Activated CD4-positive, alpha-beta T cell treated with anti-CD3 and anti-CD28 coated beads for 36 hours (primary cell): ENCODE results near the gene MN1. TPM values are rescaled to one million over a fixed set of nuclear protein-coding genes. Genes with fewer than 3 reads are reported as not detected.

Experiments
- ATAC-seq: fragments of 200-7000 bp; cut with Tn5 transposase; one replicate; pipeline ENCODE4 v1.10.0; 2021; ENCODE audit warnings: mild to moderate bottlenecking, moderate library complexity
- CTCF ChIA-PET: fragments of 350-600 bp; sonication (Branson Sonifier 250); formaldehyde crosslinking; loops from one replicate; lab custom pipeline; 2021; ENCODE audit warnings: antibody characterized with exemption; lab: Charles Lee
- POLR2A ChIA-PET: fragments of 350-600 bp; sonication (Branson Sonifier 250); formaldehyde crosslinking; loops from one replicate; lab custom pipeline; 2021; ENCODE audit warnings: antibody characterized with exemption, inconsistent platforms; lab: Charles Lee
- DNase-seq: peaks from one replicate; pipeline ENCODE4 v3.0.0-alpha.2; 2020
- H3K27ac Mint-ChIP-seq: one replicate; pipeline ENCODE4 v1.8.0; 2021; ENCODE audit warnings: mixed read lengths
- H3K27me3 Mint-ChIP-seq: one replicate; pipeline ENCODE4 v1.8.0; 2021; ENCODE audit warnings: mixed read lengths
- H3K36me3 Mint-ChIP-seq: one replicate; pipeline ENCODE4 v1.8.0; 2021; ENCODE audit warnings: low read depth, mixed read lengths
- H3K4me1 Mint-ChIP-seq: one replicate; pipeline ENCODE4 v1.8.0; 2021; ENCODE audit warnings: mixed read lengths
- H3K4me3 Mint-ChIP-seq: one replicate; pipeline ENCODE4 v1.8.0; 2021; ENCODE audit warnings: mild to moderate bottlenecking, moderate library complexity, mixed read lengths
- H3K9me3 Mint-ChIP-seq: one replicate; pipeline ENCODE4 v1.8.0; 2021; ENCODE audit warnings: low read depth, mixed read lengths
- intact Hi-C, 2 experiments: fragments of 100-400 bp; cut with DNase I in 1 of 2; cut with micrococcal nuclease in 1 of 2; formaldehyde crosslinking; loops; one replicate each; pipeline versions ENCODE4 v1.14.2 to v1.15.1; 2022 to 2024; cut with DNase I, micrococcal nuclease
- total RNA-seq, 2 experiments: library from RNA; stranded (reverse); gene quantifications; one replicate each; pipeline ENCODE4 v1.2.3, GENCODE V29; 2021

The MN1 gene
- total RNA-seq, 2 experiments from 2014 or later, result 0.05 to 0.12 TPM

DNA sequence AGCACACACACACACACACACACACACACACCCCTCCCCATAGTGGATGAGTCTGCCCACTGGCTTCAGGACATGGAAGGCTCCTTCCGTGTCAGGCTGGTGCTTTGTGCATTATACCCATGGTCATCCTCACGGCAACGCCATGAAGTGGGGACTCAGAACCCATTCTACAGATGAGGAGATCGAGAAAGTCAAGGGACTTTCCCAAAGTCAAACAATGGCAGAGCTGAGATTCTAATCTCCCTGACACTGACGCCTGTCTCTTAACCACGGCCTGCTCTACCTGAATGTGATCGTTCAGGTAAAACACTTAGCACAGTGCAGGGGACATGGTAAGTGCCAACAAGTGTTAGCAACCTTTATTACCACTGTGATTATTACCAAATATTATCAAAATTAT, 4.3 kb upstream of the MN1 start:
- Mint-ChIP-seq H3K9me3 (no peaks in the 10 kb centered on the region), H3K27ac (no peak overlapping the region), H3K36me3 (no peaks in the 10 kb centered on the region), H3K4me3 (no peak overlapping the region), H3K4me1 (peaks cover 8% of the 10 kb centered on the region), H3K27me3 (peaks cover 30% of the 10 kb centered on the region)
- DNase-seq (no peak), ATAC-seq (no peak)
- CTCF ChIA-PET, result no interaction called here
- intact Hi-C loops, result loop anchor here (2.0 to 10.0 kb wide), 2 partner anchors 1127 to 1131 kb away; no protein-coding TSS in a partner anchor
- POLR2A ChIA-PET, result no interaction called here

DNA sequence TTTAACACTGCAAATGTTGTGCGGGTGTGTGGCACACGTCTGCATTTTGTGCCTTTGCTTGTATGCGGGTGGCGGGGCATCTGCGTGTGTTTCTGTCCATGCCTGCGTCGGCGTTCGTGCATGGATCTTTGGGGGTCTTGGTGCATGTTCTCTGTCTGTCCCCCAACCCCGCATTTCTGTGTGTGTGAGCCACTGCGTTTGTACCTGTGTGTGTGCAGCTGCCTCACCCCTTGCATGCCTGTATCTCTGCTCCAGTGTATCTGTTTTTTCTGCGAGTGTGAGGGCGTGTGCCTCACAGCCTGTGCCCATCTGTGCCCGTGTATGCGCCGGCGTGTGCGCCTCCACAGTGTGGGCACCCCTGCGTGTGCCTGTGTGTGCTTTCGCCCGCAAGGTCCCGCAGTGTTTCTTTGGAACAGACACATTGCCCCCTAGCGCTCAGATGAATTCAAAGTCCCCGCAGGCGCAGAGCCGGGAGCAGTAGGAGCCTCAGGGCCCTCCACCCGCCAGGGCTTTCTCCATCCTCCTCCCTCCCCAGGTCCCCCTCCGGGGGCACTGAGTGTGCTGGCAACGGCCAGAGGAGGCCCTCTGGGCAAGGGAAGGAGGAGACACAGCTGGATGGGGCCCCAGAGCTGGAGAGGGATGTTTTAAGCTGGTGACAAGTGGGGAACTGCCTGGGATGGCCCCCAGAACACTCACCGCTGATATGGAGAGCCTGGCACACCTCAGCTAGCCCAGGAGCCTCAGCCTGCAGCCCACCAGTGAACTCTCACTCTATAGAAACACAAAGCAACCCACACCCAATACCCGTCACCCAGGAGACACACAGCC, 3.1 kb upstream of the MN1 start:
- intact Hi-C loops, result loop anchor here (1.0 to 10.0 kb wide), 7 partner anchors 203 to 1130 kb away; no protein-coding TSS in a partner anchor
- Mint-ChIP-seq H3K4me1 (peaks cover 8% of the 10 kb centered on the region), H3K9me3 (no peaks in the 10 kb centered on the region), H3K4me3 (no peak overlapping the region), H3K27me3 (peaks cover 30% of the 10 kb centered on the region), H3K27ac (no peak overlapping the region), H3K36me3 (no peaks in the 10 kb centered on the region)
- peak; percentile 75 for DNase-seq
- peak; percentile 62 for ATAC-seq
- ChIA-PET POLR2A (interaction anchor here (0.6 kb wide), 1 partner anchor 44 kb away, joined by 6 read pairs; no protein-coding TSS in a partner anchor), CTCF (interaction anchor here (0.6 kb wide), 1 partner anchor 1385 kb away, joined by 3 read pairs; no protein-coding TSS in a partner anchor)

DNA sequence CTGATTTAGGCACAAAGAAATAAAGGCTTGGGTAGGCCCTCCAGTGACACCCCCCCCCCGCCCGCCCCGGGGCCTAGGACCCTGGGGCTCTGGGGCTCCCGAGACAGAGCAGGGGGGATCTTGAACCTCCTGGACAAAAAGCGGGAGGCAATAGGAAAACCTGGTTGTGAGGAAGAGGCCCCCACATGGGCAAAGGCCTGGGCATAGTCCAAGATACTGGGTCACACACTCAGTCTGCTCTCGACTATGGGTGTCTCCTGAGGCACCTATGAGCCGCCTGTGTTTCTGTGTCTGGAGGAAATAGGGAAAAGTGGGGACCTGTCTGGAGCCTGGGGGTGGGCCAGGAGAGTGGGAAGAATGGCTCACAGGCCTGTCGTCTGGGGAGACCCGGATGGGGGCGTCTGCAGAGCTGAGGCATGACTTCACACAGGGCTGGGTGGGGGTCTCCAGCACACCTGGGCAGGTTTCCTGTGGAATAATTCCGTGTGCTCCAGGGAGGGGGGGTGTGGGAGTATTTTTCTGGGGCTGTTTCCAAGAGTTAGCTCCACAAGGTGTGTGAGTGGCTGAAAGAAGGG, 2.4 kb upstream of the MN1 start:
- intact Hi-C loops, result loop anchor here (1.0 to 10.0 kb wide), 8 partner anchors 203 to 1129 kb away; no protein-coding TSS in a partner anchor
- H3K27me3 Mint-ChIP-seq, result peaks cover 28% of the 10 kb centered on the region
- H3K27ac Mint-ChIP-seq, result no peak overlapping the region
- H3K4me1 Mint-ChIP-seq, result peaks cover 8% of the 10 kb centered on the region
- POLR2A ChIA-PET, result interaction anchor here (0.6 kb wide), 1 partner anchor 44 kb away, joined by 6 read pairs; no protein-coding TSS in a partner anchor
- H3K9me3 Mint-ChIP-seq, result no peaks in the 10 kb centered on the region
- CTCF ChIA-PET, result no interaction called here
- H3K36me3 Mint-ChIP-seq, result no peaks in the 10 kb centered on the region
- DNase-seq (no peak), ATAC-seq (no peak)
- no peak overlapping the region for H3K4me3 Mint-ChIP-seq

DNA sequence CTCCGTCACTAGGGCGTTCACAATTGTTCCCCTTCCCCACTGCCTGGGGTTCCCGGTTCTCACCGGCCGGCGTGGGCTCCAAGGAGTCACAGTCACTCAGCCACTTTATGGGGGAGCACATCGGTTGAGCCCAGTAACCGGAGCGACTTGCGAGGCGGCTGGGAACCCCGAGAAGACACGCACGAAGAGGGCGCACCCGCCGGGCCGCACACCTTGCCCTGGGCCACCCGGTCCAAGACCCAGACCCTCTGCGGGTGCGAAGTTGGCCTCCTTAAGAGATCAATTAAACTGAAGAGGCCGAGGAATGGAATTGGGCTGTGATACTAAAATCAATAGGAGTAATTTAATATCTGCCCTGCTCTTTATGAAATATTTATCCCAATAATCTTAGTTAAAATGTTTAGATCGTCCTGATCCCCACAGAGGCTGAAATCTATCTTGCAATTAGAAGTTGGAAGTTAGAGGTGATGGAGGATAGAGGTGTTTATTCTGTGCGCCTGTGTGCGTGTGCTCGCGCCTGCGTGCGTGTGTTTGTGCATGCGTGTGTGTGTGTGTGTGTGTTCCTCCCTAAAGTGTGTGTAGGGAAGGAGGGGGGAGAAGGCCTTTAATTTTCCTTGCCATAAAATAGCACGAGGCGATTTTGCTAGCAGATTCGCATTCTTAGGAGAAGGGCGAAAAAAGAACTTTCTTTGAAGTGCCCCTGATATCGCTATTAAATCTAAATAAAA, 954 bp upstream of the MN1 start:
- peaks cover 8% of the 10 kb centered on the region for H3K4me1 Mint-ChIP-seq
- no peak for DNase-seq
- peaks cover 25% of the 10 kb centered on the region for H3K27me3 Mint-ChIP-seq
- no peaks in the 10 kb centered on the region for H3K9me3 Mint-ChIP-seq
- peak; percentile 24 for ATAC-seq
- H3K27ac Mint-ChIP-seq, result no peak overlapping the region
- POLR2A ChIA-PET, result no interaction called here
- CTCF ChIA-PET, result interaction anchor here (1.6 kb wide), 1 partner anchor 1123 kb away, joined by 4 read pairs; no protein-coding TSS in a partner anchor
- H3K36me3 Mint-ChIP-seq, result no peaks in the 10 kb centered on the region
- peak overlapping the region; percentile 72 for H3K4me3 Mint-ChIP-seq
- intact Hi-C loops, result loop anchor here (2.0 to 10.0 kb wide), 6 partner anchors 205 to 1128 kb away; no protein-coding TSS in a partner anchor

DNA sequence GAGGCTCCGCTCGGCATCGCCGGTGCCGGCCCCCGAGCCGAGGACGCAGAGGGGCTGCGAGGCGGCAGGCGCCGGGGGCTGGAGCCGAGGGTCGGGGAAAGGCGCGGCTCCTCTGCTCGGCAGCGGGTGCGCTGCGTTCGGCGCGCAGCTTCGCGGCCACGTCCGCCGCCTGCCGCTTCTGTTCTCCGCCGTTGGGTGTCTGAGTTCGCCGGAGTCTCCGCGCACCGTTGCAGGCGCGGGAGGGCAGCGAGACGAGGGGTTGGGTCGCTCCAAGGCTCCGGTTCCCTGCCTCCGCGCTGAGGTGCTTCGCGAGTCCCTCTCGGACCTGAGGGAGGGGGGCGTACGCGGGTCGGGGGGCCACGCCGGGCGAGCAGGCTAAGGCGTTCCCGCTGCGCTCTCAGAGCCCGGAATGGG, 347 bp downstream of the MN1 start:
- H3K4me1 Mint-ChIP-seq, result peaks cover 8% of the 10 kb centered on the region
- intact Hi-C loops, result loop anchor here (5.0 to 10.0 kb wide), 5 partner anchors 206 to 1126 kb away; no protein-coding TSS in a partner anchor
- DNase-seq (peak; percentile 56), ATAC-seq (peak; percentile 37)
- no peaks in the 10 kb centered on the region for H3K36me3 Mint-ChIP-seq
- H3K27ac Mint-ChIP-seq, result no peak overlapping the region
- H3K4me3 Mint-ChIP-seq, result peak overlapping the region; percentile 72
- no peaks in the 10 kb centered on the region for H3K9me3 Mint-ChIP-seq
- H3K27me3 Mint-ChIP-seq, result peaks cover 23% of the 10 kb centered on the region
- POLR2A ChIA-PET, result interaction anchor here (0.5 kb wide), 1 partner anchor 864 kb away, joined by 3 read pairs; no protein-coding TSS in a partner anchor
- CTCF ChIA-PET, result interaction anchor here (1.6 kb wide), 1 partner anchor 1122 kb away, joined by 4 read pairs; no protein-coding TSS in a partner anchor

DNA sequence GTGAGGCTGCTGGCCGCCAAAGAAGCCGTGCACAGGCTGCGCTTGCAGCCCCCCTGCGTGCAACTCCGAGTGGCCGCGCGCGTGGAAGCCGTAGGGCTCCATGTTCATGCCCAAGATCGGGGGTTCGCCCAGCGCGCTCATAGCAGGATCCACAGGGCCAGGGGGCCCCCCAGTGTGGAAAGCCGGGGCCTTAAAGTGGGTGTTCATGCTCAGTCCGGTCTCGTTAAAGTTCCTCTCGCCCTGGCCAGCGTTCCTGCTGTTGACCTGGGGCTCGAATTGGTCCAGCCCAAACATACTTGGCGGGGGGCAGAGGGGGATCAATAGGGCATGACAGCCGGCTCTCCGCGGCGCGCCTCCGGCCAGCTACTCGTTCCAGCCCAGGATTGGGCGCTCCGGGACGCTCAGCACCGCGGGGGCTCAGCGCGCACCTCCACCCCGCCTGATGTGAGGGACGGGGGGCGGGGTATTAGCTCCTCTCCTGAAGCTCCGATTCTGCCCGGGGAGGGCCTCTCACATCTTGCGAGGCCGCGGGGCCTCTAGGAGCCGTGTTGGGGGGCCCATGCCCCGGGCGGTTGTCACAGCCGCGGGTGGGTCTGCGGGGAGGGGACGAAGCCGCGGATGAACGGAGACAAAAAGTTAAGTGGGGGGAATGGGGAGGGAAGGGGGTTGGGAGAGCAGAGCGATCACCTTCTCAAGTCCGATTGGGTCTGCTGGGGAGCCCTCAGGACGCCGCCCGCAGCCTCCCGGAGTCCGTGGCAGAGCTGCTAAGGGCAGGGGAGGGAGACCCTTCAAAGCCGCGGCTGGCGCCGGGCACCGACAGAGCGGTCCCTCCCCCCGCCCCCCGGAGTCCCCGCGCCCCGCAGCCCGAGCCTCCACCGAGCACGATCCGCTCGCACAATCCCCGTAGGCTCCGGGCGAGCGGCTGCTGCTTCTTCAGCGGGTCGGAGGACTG, 1.0 kb downstream of the MN1 start:
- ChIA-PET CTCF (interaction anchor here (1.6 kb wide), 1 partner anchor 1121 kb away, joined by 4 read pairs; no protein-coding TSS in a partner anchor), POLR2A (interaction anchor here (0.5 to 0.7 kb wide), 2 partner anchors 18 to 863 kb away, joined by 3 read pairs; no protein-coding TSS in a partner anchor)
- peak overlapping the region; percentile 72 for H3K4me3 Mint-ChIP-seq
- H3K27me3 Mint-ChIP-seq, result peaks cover 18% of the 10 kb centered on the region
- H3K27ac Mint-ChIP-seq, result no peak overlapping the region
- H3K36me3 Mint-ChIP-seq, result no peaks in the 10 kb centered on the region
- H3K4me1 Mint-ChIP-seq, result peaks cover 8% of the 10 kb centered on the region
- DNase-seq (no peak), ATAC-seq (peak; percentile 14)
- intact Hi-C loops, result loop anchor here (5.0 to 10.0 kb wide), 5 partner anchors 207 to 1126 kb away; no protein-coding TSS in a partner anchor
- no peaks in the 10 kb centered on the region for H3K9me3 Mint-ChIP-seq

DNA sequence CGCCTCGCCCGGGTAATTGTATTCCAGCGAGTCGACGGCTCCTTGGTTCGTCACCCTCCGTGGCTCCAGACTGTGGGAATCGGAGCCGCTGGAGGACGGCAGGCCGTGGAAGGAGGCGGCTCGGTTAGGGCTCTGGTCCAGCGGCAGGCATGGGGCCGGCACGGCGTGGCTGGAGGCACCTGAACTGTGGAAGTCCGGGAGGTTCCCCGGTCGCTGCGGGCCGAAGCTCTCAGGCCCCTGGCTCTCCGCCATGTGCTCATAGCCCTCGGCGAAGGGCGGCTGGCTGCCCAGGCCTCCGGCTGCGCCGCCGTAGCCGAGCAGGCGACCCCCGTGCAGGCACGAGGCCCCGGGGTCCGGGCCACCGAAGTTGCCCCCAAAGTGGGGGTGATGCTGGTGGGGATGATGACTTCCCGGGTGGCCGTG, 1.7 kb downstream of the MN1 start:
- POLR2A ChIA-PET, result interaction anchor here (0.7 kb wide), 1 partner anchor 19 kb away, joined by 3 read pairs; no protein-coding TSS in a partner anchor
- CTCF ChIA-PET, result no interaction called here
- H3K27ac Mint-ChIP-seq, result no peak overlapping the region
- H3K4me3 Mint-ChIP-seq, result no peak overlapping the region
- intact Hi-C loops, result loop anchor here (5.0 to 10.0 kb wide), 5 partner anchors 207 to 1125 kb away; no protein-coding TSS in a partner anchor
- DNase-seq, result no peak
- peaks cover 12% of the 10 kb centered on the region for H3K27me3 Mint-ChIP-seq
- no peaks in the 10 kb centered on the region for H3K9me3 Mint-ChIP-seq
- no peak for ATAC-seq
- H3K4me1 Mint-ChIP-seq, result peaks cover 8% of the 10 kb centered on the region
- no peaks in the 10 kb centered on the region for H3K36me3 Mint-ChIP-seq

DNA sequence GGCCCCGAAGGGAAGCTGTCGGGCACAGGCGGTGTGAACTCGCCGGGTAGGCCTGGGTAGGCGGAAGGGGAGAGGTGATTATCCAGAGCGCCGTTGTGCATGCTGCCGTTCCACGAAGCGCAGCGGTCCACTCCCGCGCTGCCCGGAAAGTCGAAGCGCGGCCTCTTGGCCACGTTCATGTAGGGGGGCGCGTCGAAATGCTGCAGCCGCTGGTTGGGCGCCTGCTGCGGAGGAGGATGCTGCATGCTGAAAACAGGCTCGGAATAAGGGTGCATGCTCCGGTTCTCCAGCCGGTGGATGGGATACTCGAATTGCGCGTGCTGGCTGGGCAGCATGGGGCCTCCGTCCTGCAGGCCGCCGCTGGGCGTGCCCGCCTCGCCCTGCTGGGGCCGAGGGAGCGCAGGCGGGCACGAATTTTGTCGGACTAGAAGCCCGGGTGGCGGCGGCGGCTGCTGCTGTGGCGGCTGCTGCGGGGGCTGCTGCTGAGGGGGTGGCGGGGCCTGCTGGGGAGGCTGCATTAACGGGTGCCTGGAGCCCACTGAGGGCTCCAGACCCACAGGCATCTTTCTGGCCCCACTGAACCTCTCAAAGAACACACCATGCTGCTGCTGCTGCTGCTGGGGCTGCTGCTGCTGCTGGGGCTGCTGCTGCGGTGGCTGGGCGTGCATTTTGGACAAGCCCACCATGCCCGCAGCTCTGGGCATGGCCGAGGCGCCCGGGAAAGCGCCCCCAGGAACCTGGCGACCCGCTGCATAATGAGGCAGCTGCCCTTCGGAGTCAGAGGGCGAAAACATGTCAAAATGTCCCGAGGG, 2.3 kb downstream of the MN1 start:
- POLR2A ChIA-PET, result no interaction called here
- Mint-ChIP-seq H3K27me3 (peaks cover 8% of the 10 kb centered on the region), H3K4me3 (no peak overlapping the region), H3K36me3 (no peaks in the 10 kb centered on the region), H3K9me3 (no peaks in the 10 kb centered on the region), H3K27ac (no peak overlapping the region), H3K4me1 (peaks cover 6% of the 10 kb centered on the region)
- CTCF ChIA-PET, result no interaction called here
- ATAC-seq (no peak), DNase-seq (no peak)
- intact Hi-C loops, result no loop called here

DNA sequence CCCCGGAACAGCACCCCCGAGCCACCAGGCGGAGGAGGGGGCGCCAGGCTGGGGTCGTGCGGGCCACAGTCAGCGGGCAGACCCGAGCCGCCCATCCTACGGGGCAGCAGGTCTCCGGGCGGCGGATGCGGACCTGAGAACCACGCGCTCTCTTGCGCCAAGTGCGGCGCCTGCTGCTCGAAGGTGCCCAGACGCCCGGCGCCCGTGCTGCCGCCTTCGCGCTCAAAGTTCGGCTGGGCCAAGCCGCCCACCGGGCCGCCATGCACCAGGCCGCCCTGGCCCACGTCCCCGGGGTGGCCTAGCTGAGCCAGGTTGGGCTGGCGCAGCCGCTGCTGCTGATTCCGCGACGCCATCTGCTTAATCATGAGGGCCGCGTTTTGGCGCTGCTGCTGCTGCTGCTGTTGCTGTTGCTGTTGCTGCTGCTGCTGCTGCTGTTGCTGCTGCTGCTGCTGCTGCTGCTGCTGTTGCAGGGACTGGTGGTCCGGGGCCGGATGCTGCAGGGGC, 3.0 kb downstream of the MN1 start:
- H3K27ac Mint-ChIP-seq, result no peak overlapping the region
- ATAC-seq (no peak), DNase-seq (no peak)
- intact Hi-C loops, result no loop called here
- ChIA-PET POLR2A (no interaction called here), CTCF (no interaction called here)
- H3K9me3 Mint-ChIP-seq, result no peaks in the 10 kb centered on the region
- H3K4me1 Mint-ChIP-seq, result peaks cover 6% of the 10 kb centered on the region
- peaks cover 6% of the 10 kb centered on the region for H3K27me3 Mint-ChIP-seq
- no peaks in the 10 kb centered on the region for H3K36me3 Mint-ChIP-seq
- H3K4me3 Mint-ChIP-seq, result no peak overlapping the region
